ENCODE results near the gene GINS2. TPM values are rescaled to one million over a fixed set of nuclear protein-coding genes. Genes with fewer than 3 reads are reported as not detected.

Gene GINS2
- total RNA-seq, 3 donors from 2014 or later = 60.6 to 65.8 (median 62.7) TPM

DNA sequence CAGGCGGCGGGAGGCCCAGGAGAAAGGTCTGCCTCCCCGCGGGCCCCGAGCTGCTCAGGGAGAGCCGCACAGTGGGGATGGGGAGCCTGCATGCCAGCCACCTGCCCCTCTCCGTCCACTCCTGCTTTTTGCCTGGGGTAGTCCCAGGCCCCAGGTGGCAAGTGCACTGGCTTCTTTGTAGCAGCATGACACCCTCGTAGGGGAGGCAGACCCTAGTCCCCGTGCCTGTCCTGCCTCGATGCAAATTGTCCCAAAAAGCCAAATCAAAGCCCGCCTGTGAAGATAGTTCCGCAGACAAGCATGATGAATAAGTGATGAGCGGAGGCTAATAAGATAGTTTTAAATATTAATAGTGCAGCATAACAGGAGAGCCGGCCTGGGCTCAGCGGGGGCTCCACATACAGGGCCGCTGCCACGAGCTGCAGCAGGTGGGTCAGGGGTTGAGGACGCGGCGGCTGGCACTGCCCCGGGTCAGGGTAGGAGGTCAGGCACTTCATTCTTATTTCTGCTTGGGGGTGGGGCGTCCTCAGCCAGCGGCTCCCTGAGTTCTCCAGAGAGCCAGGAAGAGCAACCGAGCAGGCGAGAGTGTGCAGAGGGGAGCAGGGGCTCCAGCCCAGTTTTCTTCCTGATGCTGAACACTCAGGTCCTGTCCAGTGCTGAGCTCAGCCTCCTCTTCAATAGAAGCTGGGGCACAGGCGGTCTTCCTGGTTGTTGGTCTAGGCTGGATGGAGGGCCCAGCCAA lies 26.8 kb downstream of the GINS2 start:
- no peaks in the 10 kb centered on the region for H3K27me3 Mint-ChIP-seq (ENCODE audit: low read depth)
- H3K4me1 Mint-ChIP-seq (ENCODE audit: low read depth) = no peaks in the 10 kb centered on the region
- peaks cover 26% of the 10 kb centered on the region for H3K36me3 Mint-ChIP-seq (ENCODE audit: insufficient read depth)
- no peak for DNase-seq
- H3K9me3 Mint-ChIP-seq = no peaks in the 10 kb centered on the region
- no peak for ATAC-seq
- no peak overlapping the region for H3K4me3 Mint-ChIP-seq

DNA sequence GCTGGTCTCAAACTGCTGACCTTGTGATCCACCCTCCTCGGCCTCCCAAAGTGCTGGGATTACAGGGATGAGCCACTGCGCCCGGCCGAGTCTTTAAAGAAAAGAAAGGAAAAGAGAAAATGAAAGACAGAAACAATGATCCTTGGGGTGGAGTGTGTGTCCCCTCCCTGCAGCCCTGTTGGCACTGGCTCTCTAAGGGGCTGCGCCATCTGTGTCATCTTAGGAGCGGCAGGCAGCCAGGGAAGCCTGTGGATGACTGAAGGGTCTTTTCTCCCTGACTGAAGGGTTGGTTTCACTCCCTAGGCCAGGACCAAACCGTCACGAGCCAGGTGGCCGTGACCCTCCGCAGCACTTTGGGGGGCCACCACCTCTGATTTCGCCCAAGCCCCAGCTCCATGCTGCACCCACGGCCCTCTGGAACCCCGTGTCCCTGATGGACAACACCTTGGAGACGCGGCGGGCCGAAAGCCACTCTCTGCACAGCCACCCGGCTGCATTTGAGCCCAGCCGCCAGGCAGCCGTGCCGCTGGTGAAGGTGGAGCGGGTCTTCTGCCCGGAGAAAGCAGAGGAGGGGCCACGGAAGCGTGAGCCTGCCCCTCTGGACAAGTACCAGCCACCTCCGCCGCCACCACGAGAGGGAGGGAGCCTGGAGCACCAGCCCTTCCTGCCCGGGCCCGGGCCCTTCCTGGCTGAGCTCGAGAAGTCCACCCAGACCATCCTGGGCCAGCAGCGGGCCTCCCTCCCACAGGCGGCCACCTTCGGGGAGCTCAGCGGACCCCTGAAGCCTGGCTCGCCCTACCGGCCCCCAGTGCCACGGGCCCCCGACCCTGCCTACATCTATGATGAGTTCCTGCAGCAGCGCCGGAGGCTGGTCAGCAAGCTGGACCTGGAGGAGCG lies 27.7 kb downstream of the GINS2 start:
- no peaks in the 10 kb centered on the region for H3K27me3 Mint-ChIP-seq (ENCODE audit: low read depth)
- no peaks in the 10 kb centered on the region for H3K9me3 Mint-ChIP-seq
- peaks cover 28% of the 10 kb centered on the region for H3K36me3 Mint-ChIP-seq (ENCODE audit: insufficient read depth)
- H3K4me1 Mint-ChIP-seq (ENCODE audit: low read depth) = no peaks in the 10 kb centered on the region
- no peak for DNase-seq
- ATAC-seq = no peak
- no peak overlapping the region for H3K4me3 Mint-ChIP-seq

GRCh38 chr16:85659805-85660511 lies 28.8 kb downstream of the GINS2 start:
- Mint-ChIP-seq H3K4me3 (no peak overlapping the region), H3K27me3 (ENCODE audit: low read depth) (no peaks in the 10 kb centered on the region), H3K9me3 (no peaks in the 10 kb centered on the region), H3K4me1 (ENCODE audit: low read depth) (no peaks in the 10 kb centered on the region), H3K36me3 (ENCODE audit: insufficient read depth) (peaks cover 29% of the 10 kb centered on the region)
- DNase-seq = peak; percentile 52
- peak; percentile 77 to 83 for ATAC-seq

GRCh38 chr16:85659336-85659735 lies 29.4 kb downstream of the GINS2 start:
- no peak for DNase-seq
- H3K36me3 Mint-ChIP-seq (ENCODE audit: insufficient read depth) = peaks cover 29% of the 10 kb centered on the region
- no peaks in the 10 kb centered on the region for H3K4me1 Mint-ChIP-seq (ENCODE audit: low read depth)
- no peak for ATAC-seq
- no peaks in the 10 kb centered on the region for H3K9me3 Mint-ChIP-seq
- H3K27me3 Mint-ChIP-seq (ENCODE audit: low read depth) = no peaks in the 10 kb centered on the region
- H3K4me3 Mint-ChIP-seq = no peak overlapping the region

GRCh38 chr16:85658504-85659326 lies 30.0 kb downstream of the GINS2 start:
- no peak for DNase-seq
- H3K4me1 Mint-ChIP-seq (ENCODE audit: low read depth) = no peaks in the 10 kb centered on the region
- H3K27me3 Mint-ChIP-seq (ENCODE audit: low read depth) = no peaks in the 10 kb centered on the region
- peaks cover 29% of the 10 kb centered on the region for H3K36me3 Mint-ChIP-seq (ENCODE audit: insufficient read depth)
- H3K9me3 Mint-ChIP-seq = no peaks in the 10 kb centered on the region
- ATAC-seq = no peak
- H3K4me3 Mint-ChIP-seq = no peak overlapping the region

DNA sequence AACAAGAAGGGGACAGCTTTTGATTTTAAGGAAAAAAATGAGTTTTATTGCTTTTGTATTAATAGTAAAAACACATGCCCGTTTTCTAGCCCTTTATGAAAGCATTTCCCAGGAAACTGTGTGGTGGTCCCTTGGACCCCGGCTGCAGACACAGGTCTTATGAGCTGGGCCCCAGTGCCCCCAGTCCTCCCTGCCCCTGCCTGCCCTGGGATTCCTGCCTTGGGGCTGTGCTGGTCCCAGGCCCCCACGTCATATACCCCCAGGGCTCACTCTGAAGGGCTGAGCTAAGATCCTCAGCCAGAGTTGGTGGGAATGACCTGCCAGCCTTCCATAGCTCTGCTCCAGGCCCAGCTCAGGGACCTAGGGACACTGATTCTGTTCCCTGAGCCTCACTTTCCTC lies 30.8 kb downstream of the GINS2 start:
- DNase-seq (no peak), ATAC-seq (no peak)
- Mint-ChIP-seq H3K4me3 (no peak overlapping the region), H3K9me3 (no peaks in the 10 kb centered on the region), H3K4me1 (ENCODE audit: low read depth) (no peaks in the 10 kb centered on the region), H3K36me3 (ENCODE audit: insufficient read depth) (peaks cover 27% of the 10 kb centered on the region), H3K27me3 (ENCODE audit: low read depth) (no peaks in the 10 kb centered on the region)

DNA sequence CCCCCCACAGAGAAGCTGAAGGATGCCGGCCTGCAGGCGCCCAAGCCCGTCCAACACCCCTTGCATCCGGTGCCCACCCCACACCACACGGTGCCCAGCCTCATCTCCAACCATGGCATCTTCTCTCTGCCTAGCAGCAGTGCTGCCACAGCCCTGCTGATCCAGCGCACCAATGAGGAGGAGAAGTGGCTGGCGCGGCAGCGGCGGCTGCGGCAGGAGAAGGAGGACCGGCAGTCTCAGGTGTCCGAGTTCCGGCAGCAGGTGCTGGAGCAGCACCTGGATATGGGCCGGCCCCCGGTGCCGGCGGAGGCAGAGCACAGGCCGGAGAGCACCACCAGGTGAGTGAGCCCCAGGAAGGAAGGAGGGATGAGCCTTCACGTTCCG lies 31.5 kb downstream of the GINS2 start:
- Mint-ChIP-seq H3K4me1 (ENCODE audit: low read depth) (no peaks in the 10 kb centered on the region), H3K27me3 (ENCODE audit: low read depth) (no peaks in the 10 kb centered on the region), H3K9me3 (no peaks in the 10 kb centered on the region), H3K4me3 (no peak overlapping the region), H3K36me3 (ENCODE audit: insufficient read depth) (peaks cover 23% of the 10 kb centered on the region)
- ATAC-seq (no peak), DNase-seq (no peak)

- Mint-ChIP-seq H3K9me3 (no peaks in the 10 kb centered on the region), H3K4me1 (ENCODE audit: low read depth) (no peaks in the 10 kb centered on the region), H3K27me3 (ENCODE audit: low read depth) (no peaks in the 10 kb centered on the region), H3K4me3 (no peak overlapping the region), H3K36me3 (ENCODE audit: insufficient read depth) (peaks cover 20% of the 10 kb centered on the region)
- no peak for ATAC-seq
- DNase-seq = no peak
Observed at GRCh38 chr16:85656351-85657266, 32.1 kb downstream of the GINS2 start.

DNA sequence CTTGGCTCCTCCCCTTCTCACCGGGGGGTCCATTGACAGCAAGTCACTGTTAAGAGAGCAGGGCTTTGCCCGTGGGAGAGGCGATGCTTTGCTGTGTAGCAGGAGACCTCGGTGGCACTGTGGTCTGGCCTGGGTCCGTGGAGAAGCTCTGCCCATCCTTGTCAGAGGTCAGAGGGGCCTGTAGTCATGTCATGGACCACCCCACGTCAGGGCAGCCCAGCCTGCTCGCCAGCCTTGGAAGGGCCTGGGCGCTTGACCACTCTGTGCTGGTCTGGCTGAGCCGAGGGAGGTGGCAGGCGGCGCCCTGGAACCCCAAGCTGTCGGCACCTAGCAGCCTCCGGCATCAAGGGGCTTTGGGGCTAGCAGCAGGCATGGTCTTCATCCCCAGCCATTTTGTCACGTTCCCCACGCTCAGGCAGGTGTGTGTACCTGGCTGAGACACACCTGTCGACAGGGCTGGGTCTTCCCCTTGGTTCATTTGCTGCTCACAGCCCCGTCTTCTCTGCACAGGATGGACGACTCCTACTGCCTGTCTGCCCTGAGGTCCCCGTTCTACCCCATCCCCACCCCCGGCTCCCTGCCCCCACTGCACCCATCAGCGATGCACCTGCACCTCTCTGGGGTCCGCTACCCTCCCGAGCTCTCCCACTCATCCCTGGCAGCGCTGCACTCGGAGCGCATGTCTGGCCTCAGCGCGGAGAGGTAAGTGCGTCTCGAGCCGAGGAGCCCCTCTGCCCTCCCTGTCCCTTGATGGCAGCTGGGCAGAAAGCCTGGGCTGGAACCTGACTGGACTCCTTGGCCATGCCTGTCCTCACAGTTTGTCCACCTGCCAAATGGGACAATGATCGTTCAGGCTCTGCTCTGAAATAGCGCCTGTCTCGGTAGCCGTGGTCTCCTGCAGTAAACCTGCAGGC lies 33.3 kb downstream of the GINS2 start:
- no peak for DNase-seq
- H3K4me3 Mint-ChIP-seq = no peak overlapping the region
- peaks cover 20% of the 10 kb centered on the region for H3K36me3 Mint-ChIP-seq (ENCODE audit: insufficient read depth)
- H3K9me3 Mint-ChIP-seq = no peaks in the 10 kb centered on the region
- no peak for ATAC-seq
- H3K27me3 Mint-ChIP-seq (ENCODE audit: low read depth) = no peaks in the 10 kb centered on the region
- no peaks in the 10 kb centered on the region for H3K4me1 Mint-ChIP-seq (ENCODE audit: low read depth)

GRCh38 chr16:85654251-85655095 lies 34.3 kb downstream of the GINS2 start:
- Mint-ChIP-seq H3K4me1 (ENCODE audit: low read depth) (no peaks in the 10 kb centered on the region), H3K36me3 (ENCODE audit: insufficient read depth) (peaks cover 16% of the 10 kb centered on the region), H3K4me3 (no peak overlapping the region), H3K27me3 (ENCODE audit: low read depth) (no peaks in the 10 kb centered on the region), H3K9me3 (no peaks in the 10 kb centered on the region)
- DNase-seq (no peak), ATAC-seq (no peak)

GRCh38 chr16:85653290-85653891 lies 35.4 kb downstream of the GINS2 start:
- ATAC-seq = no peak
- no peaks in the 10 kb centered on the region for H3K9me3 Mint-ChIP-seq

More at GRCh38 chr16:85653290-85653891, 35.4 kb downstream of the GINS2 start:
- no peak for DNase-seq
- no peak overlapping the region for H3K4me3 Mint-ChIP-seq
- peaks cover 14% of the 10 kb centered on the region for H3K36me3 Mint-ChIP-seq (ENCODE audit: insufficient read depth)
- H3K27me3 Mint-ChIP-seq (ENCODE audit: low read depth) = no peaks in the 10 kb centered on the region
- H3K4me1 Mint-ChIP-seq (ENCODE audit: low read depth) = peaks cover 5% of the 10 kb centered on the region

Measured in activated T-cell treated with anti-CD3 and anti-CD28 coated beads, Interleukin-2, amount 50 U/mL, for 4 hours (primary cell).